Stomach smooth muscle (tissue), 2 donors: Measurements from ENCODE around the gene TLR6.
"Not testable (repeated sequence)": the region's sequence is repeated elsewhere in the genome, so short reads cannot be mapped to it uniquely, and the experiment has no call there.

Experiments used
- H3K27ac ChIP-seq: one replicate; pipeline ENCODE4 v1.7.0; 2013; ENCODE audit warnings: mild to moderate bottlenecking, low read length, inconsistent platforms
- H3K27me3 ChIP-seq, 2 donors: one replicate each; pipeline ENCODE4 v1.7.0; 2013; ENCODE audit warnings: low read length in 2 of 2; ENCODE audit not compliant: insufficient read depth in 2 of 2, control insufficient read depth in 1 of 2
- H3K36me3 ChIP-seq, 2 donors: one replicate each; pipeline ENCODE4 v1.7.0; 2013; ENCODE audit warnings: low read length in 2 of 2; ENCODE audit not compliant: control insufficient read depth in 2 of 2, insufficient read depth in 2 of 2
- H3K4me1 ChIP-seq: one replicate; pipeline ENCODE4 v1.7.0; 2013; ENCODE audit warnings: low read length; ENCODE audit not compliant: control insufficient read depth, insufficient read depth
- H3K4me3 ChIP-seq, 2 donors: one replicate each; pipeline ENCODE4 v1.7.0; 2013; ENCODE audit warnings: low read length in 2 of 2
- H3K9ac ChIP-seq, 2 donors: one replicate each; pipeline ENCODE4 v1.7.0; 2013; ENCODE audit warnings: low read length in 2 of 2, mild to moderate bottlenecking in 1 of 2
- H3K9me3 ChIP-seq, 2 donors: one replicate each; pipeline ENCODE4 v1.7.0; 2013; ENCODE audit warnings: low read length in 2 of 2; ENCODE audit not compliant: control insufficient read depth in 2 of 2
- donor health status: healthy.
- donor health status: Pancreatic carcinoma.

The TLR6 gene

GRCh38 chr4:38785041-38785790, 71.4 kb downstream of the TLR6 start:
- H3K36me3 ChIP-seq, result no peaks in the 10 kb centered on the region
- H3K9me3 ChIP-seq, result peaks cover 0 to 3% of the 10 kb centered on the region in 2 donors
- no peak overlapping the region for H3K27ac ChIP-seq
- no peaks in the 10 kb centered on the region for H3K27me3 ChIP-seq
- H3K4me1 ChIP-seq, result no peaks in the 10 kb centered on the region
- H3K9ac ChIP-seq, result no peak overlapping the region
- H3K4me3 ChIP-seq, result no peak overlapping the region

- Histone ChIP-seq H3K36me3 (no peaks in the 10 kb centered on the region), H3K27me3 (no peaks in the 10 kb centered on the region), H3K27ac (no peak overlapping the region), H3K9ac (no peak overlapping the region), H3K4me3 (no peak overlapping the region), H3K9me3 (no peaks in the 10 kb centered on the region), H3K4me1 (no peaks in the 10 kb centered on the region)
Measured at GRCh38 chr4:38784141-38784540, 72.5 kb downstream of the TLR6 start.

GRCh38 chr4:38783109-38783460, 73.5 kb downstream of the TLR6 start:
- H3K4me3 ChIP-seq, result no peak overlapping the region
- no peaks in the 10 kb centered on the region for H3K9me3 ChIP-seq
- no peaks in the 10 kb centered on the region for H3K36me3 ChIP-seq
- no peak overlapping the region for H3K27ac ChIP-seq
- no peak overlapping the region for H3K9ac ChIP-seq
- no peaks in the 10 kb centered on the region for H3K27me3 ChIP-seq
- no peaks in the 10 kb centered on the region for H3K4me1 ChIP-seq

GRCh38 chr4:38782452-38783108, 74.0 kb downstream of the TLR6 start, which contains the start of gene TLR10:
Gene TLR10, minus strand, starts transcription at chr4:38782990. Its CDS starts 7,400 bp downstream, at chr4:38775590.
- Histone ChIP-seq H3K36me3 (no peaks in the 10 kb centered on the region), H3K27me3 (no peaks in the 10 kb centered on the region), H3K4me1 (no peaks in the 10 kb centered on the region), H3K9me3 (no peaks in the 10 kb centered on the region), H3K4me3 (no peak within 1 kb of the TSS), H3K9ac (no peak within 1 kb of the TSS), H3K27ac (no peak within 1 kb of the TSS)

GRCh38 chr4:38781854-38782261, 74.8 kb downstream of the TLR6 start:
- no peaks in the 10 kb centered on the region for H3K4me1 ChIP-seq
- H3K9ac ChIP-seq, result no peak overlapping the region
- H3K36me3 ChIP-seq, result no peaks in the 10 kb centered on the region
- no peak overlapping the region for H3K27ac ChIP-seq
- no peaks in the 10 kb centered on the region for H3K27me3 ChIP-seq
- no peaks in the 10 kb centered on the region for H3K9me3 ChIP-seq
- H3K4me3 ChIP-seq, result no peak overlapping the region

- H3K36me3 ChIP-seq, result no peaks in the 10 kb centered on the region
- no peak overlapping the region for H3K27ac ChIP-seq
- no peaks in the 10 kb centered on the region for H3K4me1 ChIP-seq
- H3K27me3 ChIP-seq, result no peaks in the 10 kb centered on the region
- no peak overlapping the region for H3K9ac ChIP-seq
- H3K4me3 ChIP-seq, result no peak overlapping the region
- H3K9me3 ChIP-seq, result no peaks in the 10 kb centered on the region
Measured at GRCh38 chr4:38780833-38781484, 75.7 kb downstream of the TLR6 start.

- Histone ChIP-seq H3K9ac (no peak overlapping the region), H3K9me3 (no peaks in the 10 kb centered on the region), H3K27ac (no peak overlapping the region), H3K4me3 (no peak overlapping the region), H3K36me3 (no peaks in the 10 kb centered on the region), H3K27me3 (no peaks in the 10 kb centered on the region), H3K4me1 (no peaks in the 10 kb centered on the region)
Measured at GRCh38 chr4:38779790-38780189, 76.8 kb downstream of the TLR6 start.

GRCh38 chr4:38777925-38778324, 78.7 kb downstream of the TLR6 start:
- H3K27ac ChIP-seq, H3K36me3 ChIP-seq, H3K9ac ChIP-seq, H3K9me3 ChIP-seq, H3K4me1 ChIP-seq, H3K27me3 ChIP-seq, H3K4me3 ChIP-seq: not testable (repeated sequence)

- Histone ChIP-seq H3K4me1 (no peaks in the 10 kb centered on the region), H3K9ac (no peak overlapping the region), H3K27me3 (no peaks in the 10 kb centered on the region), H3K27ac (no peak overlapping the region), H3K4me3 (no peak overlapping the region), H3K9me3 (no peaks in the 10 kb centered on the region), H3K36me3 (no peaks in the 10 kb centered on the region)
Measured at GRCh38 chr4:38775326-38775725, 81.3 kb downstream of the TLR6 start.

GRCh38 chr4:38774181-38774955, 82.2 kb downstream of the TLR6 start:
- Histone ChIP-seq H3K36me3 (no peaks in the 10 kb centered on the region), H3K9me3 (no peaks in the 10 kb centered on the region), H3K9ac (no peak overlapping the region), H3K4me3 (no peak overlapping the region), H3K4me1 (no peaks in the 10 kb centered on the region), H3K27ac (no peak overlapping the region), H3K27me3 (no peaks in the 10 kb centered on the region)
